GM18526 (cell line): ENCODE results near the gene FBLN5.

ENCODE experiments used
- POLR2A ChIP-seq: IDR thresholded peaks from 3 replicates; pipeline ENCODE4 v1.6.1; 2011; ENCODE audit not compliant: insufficient read length; ENCODE audit errors: extremely low read depth

The FBLN5 gene

DNA sequence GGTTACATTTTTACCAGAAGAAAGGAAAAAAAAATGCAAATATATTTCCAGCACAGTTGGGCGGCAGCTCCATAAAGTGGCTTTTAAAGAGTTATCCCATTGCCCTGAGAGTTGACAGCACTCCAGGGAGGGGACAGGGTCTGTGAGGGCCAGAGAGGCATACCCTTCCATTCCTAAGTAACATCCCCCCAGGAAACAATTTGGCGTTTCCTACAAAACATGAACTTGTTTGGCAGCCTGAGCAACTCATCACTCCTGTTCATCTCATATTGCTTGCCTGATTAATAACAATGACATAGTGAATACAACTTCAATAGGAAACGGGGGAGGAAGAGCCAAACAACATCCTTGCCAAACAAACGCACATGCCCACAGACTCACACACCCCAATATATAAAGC is 103.5 kb downstream of the FBLN5 start:
- TF ChIP-seq POLR2A: no peak

DNA sequence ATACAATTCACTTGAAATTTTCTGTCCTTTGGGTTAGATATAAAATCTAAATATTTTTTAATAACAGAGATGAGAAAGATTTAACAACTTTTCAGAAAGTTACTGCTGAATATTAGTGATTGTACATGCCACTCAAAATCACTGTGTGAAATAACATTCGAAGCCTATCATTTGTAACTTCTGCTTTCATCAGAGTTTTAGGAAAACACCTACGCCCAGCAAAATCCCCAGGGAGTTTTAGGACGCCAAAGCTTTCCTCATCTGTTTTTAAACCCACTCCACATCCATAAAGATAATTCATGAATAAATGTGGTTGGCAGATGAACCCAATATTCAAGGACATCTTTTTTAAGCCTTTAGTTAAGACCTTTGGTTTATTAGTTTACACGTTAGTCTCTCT is 104.1 kb downstream of the FBLN5 start:
- TF ChIP-seq POLR2A: no peak

DNA sequence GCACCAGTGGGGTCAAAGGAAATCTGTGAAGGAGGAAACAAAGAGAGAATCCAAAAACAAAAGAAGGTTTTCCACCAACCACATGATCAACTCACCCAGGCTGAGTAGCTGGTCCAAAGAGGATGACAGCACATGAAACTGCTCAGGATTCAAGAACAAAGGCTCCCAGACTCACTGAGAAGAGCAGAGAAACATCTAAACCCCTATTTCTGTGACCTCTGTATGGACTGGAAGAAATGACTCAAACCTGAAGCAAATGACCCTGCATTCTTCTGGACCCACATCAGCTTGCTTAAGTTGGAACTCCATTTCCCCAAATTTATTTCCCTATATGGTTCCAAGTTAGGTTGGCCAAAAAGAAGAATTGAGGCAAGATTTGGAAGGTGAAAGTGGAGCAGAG is 106.4 kb downstream of the FBLN5 start:
- no peak for TF ChIP-seq POLR2A

DNA sequence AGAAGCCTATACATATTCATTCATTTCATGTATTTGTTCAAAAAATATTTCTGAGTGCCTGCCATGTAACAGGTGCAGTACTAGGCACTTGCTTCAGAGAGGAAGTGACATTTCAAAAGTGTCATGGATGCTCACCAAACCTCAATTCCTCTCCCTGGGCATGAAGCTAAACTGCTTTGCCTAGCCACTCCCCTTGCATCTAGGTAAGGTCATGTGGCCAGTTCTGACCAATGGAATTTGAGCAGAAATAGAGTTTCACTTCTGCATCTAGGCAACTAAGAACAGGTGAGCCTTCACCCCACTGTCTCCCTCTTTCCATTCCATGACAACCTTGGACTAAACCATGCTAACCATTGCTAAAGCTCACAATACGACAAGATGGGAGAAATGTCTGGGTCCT is 107.7 kb downstream of the FBLN5 start:
- no peak for TF ChIP-seq POLR2A

DNA sequence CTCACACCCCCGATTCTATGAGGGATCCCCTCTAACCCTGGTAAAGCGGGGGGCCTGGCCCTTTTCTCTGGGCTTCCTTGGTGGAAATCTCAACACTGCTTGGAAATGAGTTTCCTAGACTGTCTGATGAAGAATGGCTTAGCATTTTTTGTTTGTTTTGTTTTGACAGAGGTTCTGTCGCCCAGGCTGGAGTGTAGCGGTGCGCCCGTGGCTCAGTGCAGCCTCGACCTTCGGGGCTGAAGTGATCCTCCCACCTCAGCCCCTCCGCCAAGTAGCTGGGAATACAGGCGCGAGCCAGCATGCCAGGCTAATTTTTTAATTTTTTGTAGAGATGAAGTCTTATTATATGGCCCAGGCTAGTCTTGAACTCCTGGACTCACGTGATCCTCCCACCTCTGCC is 110.4 kb downstream of the FBLN5 start:
- no peak for TF ChIP-seq POLR2A

DNA sequence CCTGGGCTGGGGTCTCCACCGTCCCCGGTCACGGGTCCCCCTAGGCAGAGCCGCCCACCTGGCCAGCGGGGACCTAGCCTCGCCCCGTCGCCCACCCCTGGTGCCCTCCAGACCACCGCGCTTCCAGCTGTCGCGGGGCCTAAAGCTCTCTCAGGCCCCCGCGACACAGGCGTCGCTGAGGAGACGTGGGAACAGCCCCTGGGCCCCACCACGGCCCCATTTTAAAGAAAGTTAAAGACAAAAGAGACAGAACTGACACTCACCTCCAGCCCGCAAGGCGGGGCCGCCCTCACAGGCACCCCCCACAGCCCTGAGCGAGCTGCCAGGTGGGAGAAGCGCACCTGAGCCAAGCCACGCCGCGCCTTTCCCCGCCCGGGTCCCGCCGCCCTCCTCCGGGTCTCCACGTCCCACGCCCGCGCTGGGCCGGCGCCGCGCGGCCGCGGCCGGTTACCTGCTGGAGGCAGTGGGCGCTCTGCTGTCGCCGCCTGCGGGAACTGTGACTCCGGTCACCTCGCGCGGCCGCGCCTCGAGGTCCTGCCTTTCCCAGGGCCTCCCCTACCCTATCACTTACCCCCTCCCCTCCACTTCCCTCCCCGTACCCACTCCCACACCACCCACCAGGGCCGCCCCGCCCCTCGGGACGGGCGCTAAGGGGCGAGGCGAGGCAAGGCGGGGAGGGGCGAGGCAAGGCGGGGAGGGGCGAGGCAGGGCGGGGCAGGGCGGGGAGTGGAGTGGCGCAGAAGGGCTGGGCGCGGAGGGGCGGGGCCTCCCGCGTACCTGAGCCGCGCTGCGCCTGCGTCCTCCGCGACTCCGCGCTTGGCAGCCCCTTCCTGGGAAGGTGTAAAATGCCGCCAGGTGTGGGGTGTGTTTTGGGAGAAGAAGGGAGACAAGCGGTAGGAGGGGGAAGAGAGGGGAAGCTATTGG is 111.3 kb downstream of the FBLN5 start:
- TF ChIP-seq POLR2A: peak; percentile 31

DNA sequence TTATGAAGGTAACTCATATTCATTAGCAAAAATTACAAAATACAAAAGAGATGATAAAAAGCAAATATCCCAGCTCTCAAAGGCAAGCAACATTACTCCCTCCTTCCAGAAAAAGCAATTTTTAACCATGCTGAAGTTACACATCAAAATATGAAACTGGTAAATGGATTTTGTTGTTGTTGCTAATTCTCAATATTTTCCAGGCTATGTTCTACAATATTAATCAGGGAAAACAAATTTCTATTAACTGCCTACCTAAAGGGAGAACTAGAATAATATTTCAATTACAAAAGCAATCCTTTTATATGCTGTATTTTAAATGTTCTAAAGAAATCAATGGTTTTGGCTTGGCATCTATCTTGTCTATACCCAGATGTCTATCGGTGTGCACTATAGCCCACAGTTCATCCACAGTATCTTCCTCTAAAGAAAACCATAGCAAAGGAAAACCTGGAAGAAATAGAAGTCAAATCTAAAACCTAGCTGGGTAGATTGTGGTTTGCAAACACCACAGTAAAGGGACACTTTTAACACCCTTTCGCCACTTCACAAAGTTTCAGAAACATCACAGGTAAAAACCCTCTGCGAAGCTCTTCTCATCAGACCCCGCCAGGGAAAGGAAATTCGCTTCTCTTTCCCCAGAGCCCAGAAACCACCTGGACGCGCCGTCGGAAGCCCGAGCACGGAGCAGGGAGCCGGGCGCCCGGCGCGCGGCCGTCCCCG is 112.1 kb downstream of the FBLN5 start:
- TF ChIP-seq POLR2A: no peak

DNA sequence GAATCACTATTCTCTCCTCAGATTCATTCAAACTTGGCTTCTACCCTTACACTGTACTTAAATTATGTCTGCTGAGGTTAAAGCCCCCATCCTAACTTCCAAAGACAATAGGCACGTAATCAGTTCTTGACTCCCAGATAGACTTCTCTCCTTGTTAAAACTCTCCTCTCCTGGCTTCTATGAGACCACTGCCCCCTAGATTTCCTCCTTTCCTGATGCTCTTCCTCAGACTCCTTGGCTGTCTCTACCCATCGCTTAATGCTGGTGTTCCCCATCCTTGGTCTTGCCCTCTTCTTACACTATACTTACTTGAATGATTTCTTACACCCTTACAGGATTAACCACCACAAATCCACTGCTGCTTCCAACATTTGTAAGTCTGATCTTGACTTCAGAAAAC is 112.9 kb downstream of the FBLN5 start:
- no peak for TF ChIP-seq POLR2A

DNA sequence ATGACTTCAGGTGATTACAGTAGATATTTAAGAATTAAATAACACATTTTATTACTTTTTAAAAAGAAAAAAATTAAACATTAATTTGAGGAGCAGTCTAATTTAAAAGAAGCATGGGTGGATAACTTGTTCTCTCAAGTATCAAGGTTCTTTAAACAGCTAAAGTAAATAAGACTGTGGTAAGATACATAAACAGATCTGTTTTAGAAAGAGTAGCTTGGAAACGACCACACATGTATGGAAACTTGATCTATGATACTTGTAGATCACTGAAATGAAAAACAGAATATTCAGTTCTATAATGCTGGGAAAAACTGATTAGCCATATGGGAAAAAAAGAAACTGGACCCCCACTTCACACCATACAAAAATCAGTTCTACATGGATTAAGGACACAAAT is 116.2 kb downstream of the FBLN5 start:
- TF ChIP-seq POLR2A: no peak

DNA sequence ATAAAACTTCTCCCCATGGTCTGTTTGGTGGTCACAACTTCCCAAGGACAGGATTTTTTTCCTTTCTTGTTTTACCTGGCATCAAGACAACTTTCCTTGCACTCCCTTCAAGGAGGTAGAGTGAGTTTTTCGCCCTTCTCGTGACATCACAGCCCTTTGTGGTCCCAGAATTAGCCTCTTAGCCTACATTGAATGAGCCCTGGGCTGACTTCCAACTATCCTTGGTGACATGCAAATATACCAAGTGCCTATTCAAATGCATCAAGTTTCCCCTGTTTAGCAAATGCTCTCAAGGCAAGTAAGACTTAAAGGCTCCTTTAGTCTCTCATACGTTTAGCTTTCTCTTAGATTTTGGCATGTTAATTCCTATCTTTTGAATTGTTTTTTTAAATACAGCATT is 116.7 kb downstream of the FBLN5 start:
- no peak for TF ChIP-seq POLR2A

DNA sequence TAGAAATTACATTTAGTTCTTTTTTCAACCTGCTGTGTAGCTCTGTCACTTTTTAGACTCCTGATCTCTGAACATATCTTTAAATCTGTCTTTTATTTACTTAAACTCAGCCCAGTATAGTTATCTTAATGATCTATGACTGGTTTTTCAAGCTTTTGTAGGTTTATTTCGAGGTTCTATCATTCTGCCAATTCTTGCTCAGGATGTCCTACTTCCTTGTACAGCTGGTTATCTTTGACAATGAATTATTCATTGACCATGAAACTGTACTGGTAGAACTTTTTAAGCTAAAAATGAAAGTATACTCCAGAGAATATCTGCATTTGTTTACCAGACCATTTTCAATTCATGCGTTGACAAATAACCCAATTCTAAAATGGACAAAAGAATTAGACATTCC is 118.0 kb downstream of the FBLN5 start:
- no peak for TF ChIP-seq POLR2A

DNA sequence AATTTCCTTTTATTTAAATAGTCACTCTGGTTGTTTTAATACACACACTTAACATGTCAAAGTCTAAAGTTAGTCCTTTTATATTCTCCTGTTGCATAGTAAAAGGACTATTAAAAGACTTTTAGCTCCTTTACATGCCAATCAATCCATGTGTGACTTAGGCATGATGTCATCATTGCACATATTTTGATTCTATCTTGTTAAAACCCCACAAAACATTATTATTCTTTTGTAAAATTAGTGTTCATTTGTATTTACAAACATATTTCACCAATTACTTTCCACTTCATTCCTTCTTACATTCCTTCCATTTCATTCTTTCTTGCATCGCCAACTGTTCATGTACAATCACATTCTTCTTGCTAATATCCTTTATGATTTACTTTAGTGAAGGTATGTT is 119.7 kb downstream of the FBLN5 start:
- no peak for TF ChIP-seq POLR2A
